Nephron progenitor cell (in vitro differentiated cells): ENCODE measurements around the gene RGS16.

Source experiments
- DNase-seq: peaks from one replicate; pipeline ENCODE4 v3.0.0; 2021
- H3K27ac Mint-ChIP-seq: 2 replicates; pipeline ENCODE4 v1.8.0; 2021; ENCODE audit warnings: mild to moderate bottlenecking, moderate library complexity, mixed read lengths
- H3K27me3 Mint-ChIP-seq: 2 replicates; pipeline ENCODE4 v1.8.0; 2021; ENCODE audit warnings: mild to moderate bottlenecking, low read depth, mixed read lengths; ENCODE audit not compliant: poor library complexity
- H3K36me3 Mint-ChIP-seq: 2 replicates; pipeline ENCODE4 v1.8.0; 2021; ENCODE audit warnings: low read depth, mixed read lengths
- H3K4me1 Mint-ChIP-seq: 2 replicates; pipeline ENCODE4 v1.8.0; 2021; ENCODE audit warnings: mixed read lengths
- H3K4me3 Mint-ChIP-seq: 2 replicates; pipeline ENCODE4 v1.8.0; 2021; ENCODE audit warnings: mild to moderate bottlenecking, moderate library complexity, mixed read lengths
- H3K9me3 Mint-ChIP-seq: 2 replicates; pipeline ENCODE4 v1.8.0; 2021; ENCODE audit warnings: mild to moderate bottlenecking, moderate library complexity, mixed read lengths
- CTCF ChIP-seq: fragments of 200-600 bp; sonication (generic); IDR thresholded peaks from 2 replicates; pipeline ENCODE4 v1.5.0; 2021; ENCODE audit warnings: antibody characterized with exemption

Gene RGS16

DNA sequence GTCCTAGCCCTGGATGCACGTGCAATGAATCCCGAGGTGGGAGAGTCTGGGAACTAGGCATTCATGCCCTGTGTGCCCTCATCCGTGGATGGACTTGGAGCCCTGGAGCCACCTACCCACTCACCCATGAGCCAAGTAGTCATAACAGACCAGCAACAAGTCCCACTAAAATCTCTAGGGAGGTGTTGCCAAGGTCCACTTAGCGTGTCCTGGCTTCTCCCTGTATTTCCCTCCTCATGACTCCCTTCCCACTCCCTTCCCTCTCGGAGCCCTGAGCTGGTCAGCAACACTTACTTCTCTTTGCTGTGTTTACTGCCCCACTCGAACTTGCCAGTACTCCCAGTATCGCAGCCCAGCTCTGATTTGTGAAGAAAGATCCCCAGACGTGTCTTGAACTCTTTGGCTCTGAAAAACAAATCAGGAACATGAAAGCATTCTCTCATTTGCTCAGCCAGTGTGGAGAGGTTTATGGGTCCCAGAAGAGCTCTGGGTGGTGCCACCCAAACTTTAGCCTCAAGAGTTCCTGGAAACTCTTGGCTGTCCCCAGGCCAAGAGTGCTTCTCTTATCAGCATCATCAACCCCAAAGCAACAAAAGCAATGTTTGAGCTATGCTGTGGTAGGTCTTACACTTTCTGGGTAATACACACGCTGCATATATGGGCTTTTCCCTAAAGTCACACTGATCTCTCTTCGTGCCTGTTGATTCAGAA, 1.1 kb downstream of the RGS16 start:
- H3K9me3 Mint-ChIP-seq, result no peaks in the 10 kb centered on the region
- H3K27ac Mint-ChIP-seq, result no peak overlapping the region
- no peak overlapping the region for H3K4me3 Mint-ChIP-seq
- DNase-seq, result no peak
- TF ChIP-seq CTCF, result no peak
- peaks cover 5% of the 10 kb centered on the region for H3K36me3 Mint-ChIP-seq
- H3K27me3 Mint-ChIP-seq, result peaks cover 32% of the 10 kb centered on the region
- H3K4me1 Mint-ChIP-seq, result peaks cover 27% of the 10 kb centered on the region

DNA sequence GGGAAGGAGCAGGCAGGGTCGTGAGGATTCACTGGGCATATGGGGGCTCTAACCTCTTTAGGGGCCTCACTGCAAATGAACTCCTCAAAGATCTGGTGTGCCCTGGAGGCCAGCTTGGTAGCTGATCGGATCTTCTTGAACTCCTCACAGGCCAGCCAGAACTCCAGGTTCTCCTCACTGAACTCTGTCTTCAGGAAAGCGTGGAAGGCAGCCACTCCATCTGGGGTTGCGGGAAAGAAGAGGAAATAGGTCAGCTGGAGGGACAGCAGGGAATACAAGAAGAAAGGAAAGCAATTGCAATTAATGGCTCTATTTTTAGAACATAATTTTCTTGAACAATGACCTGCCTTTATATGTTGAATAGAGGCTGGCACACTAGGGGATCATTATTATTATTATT, 2.3 kb downstream of the RGS16 start:
- DNase-seq, result no peak
- Mint-ChIP-seq H3K4me3 (no peak overlapping the region), H3K9me3 (no peaks in the 10 kb centered on the region), H3K4me1 (peaks cover 17% of the 10 kb centered on the region), H3K36me3 (peaks cover 5% of the 10 kb centered on the region), H3K27me3 (peaks cover 26% of the 10 kb centered on the region), H3K27ac (no peak overlapping the region)
- TF ChIP-seq CTCF, result no peak

DNA sequence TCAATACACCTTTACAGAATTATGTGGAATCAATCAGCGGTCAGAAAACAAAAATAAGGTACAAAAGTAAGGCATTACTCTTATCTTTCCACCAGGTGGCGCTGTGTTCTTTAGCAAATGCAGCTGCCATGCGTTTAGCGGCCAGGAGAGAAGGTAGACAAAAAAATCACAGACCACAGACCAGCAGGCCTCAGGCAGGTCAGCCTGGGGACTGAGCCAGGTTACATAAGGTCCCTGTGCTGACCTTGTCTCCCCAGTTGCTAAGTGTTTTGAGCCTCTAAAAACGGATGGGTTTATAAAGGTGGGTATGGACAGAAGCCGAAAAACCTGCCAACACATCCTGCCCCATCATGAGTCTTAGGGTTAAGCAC, 2.8 kb downstream of the RGS16 start:
- H3K9me3 Mint-ChIP-seq, result no peaks in the 10 kb centered on the region
- peaks cover 5% of the 10 kb centered on the region for H3K36me3 Mint-ChIP-seq
- peaks cover 12% of the 10 kb centered on the region for H3K4me1 Mint-ChIP-seq
- DNase-seq, result peak; percentile 75
- H3K27me3 Mint-ChIP-seq, result peaks cover 22% of the 10 kb centered on the region
- peak; percentile 86 for TF ChIP-seq CTCF
- no peak overlapping the region for H3K27ac Mint-ChIP-seq
- H3K4me3 Mint-ChIP-seq, result no peak overlapping the region

DNA sequence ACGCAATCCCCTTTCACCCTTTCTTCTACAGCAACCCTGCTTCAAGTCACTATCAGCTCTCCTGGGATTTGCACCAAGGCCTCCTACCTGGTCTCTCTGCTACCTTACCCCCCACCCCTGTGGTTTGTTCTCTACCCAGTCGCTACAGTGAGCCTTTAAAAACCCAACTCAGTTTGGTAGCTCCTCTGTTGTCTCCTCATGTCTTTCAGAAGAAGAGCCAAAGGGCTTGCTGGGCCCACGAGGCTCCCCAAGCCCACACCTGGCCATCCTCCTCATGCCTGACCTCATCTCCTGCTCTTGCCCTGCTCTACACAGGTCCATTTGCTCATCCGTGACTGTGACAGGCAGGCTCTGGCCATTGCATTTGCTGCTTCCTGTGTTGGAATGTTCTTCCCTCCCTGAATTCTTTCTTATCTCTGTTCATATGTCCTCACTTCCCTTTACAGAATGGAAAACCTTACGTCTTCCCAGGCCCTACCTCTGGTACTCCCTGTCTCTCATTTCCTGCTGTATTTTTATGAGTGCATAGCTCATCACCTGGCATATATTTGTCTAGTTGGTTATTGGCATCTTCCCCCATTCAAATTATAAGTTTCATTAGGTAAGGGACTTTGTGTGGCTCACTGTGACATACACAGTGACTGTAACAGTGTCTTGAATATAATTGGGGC, 3.3 kb downstream of the RGS16 start:
- Mint-ChIP-seq H3K4me3 (no peak overlapping the region), H3K36me3 (peaks cover 5% of the 10 kb centered on the region), H3K9me3 (no peaks in the 10 kb centered on the region), H3K27me3 (peaks cover 25% of the 10 kb centered on the region), H3K27ac (no peak overlapping the region), H3K4me1 (peaks cover 10% of the 10 kb centered on the region)
- DNase-seq, result no peak
- TF ChIP-seq CTCF, result no peak

- peaks cover 5% of the 10 kb centered on the region for H3K36me3 Mint-ChIP-seq
- H3K4me1 Mint-ChIP-seq, result peaks cover 10% of the 10 kb centered on the region
- no peak for TF ChIP-seq CTCF
- no peak overlapping the region for H3K27ac Mint-ChIP-seq
- no peaks in the 10 kb centered on the region for H3K9me3 Mint-ChIP-seq
- H3K27me3 Mint-ChIP-seq, result peaks cover 23% of the 10 kb centered on the region
- no peak for DNase-seq
- no peak overlapping the region for H3K4me3 Mint-ChIP-seq
Measured at GRCh38 chr1:182600036-182600713, 4.0 kb downstream of the RGS16 start.
